HepG2 (cell line): Measurements from ENCODE around the gene SIAH2. TPM values are rescaled to one million over a fixed set of nuclear protein-coding genes. Genes with fewer than 3 reads are reported as not detected.

Source experiments
- ATM ChIP-seq: fragments of 450-650 bp; IDR thresholded peaks from 2 replicates; pipeline ENCODE4 v1.7.1; 2017; ENCODE audit warnings: mild to moderate bottlenecking, borderline replicate concordance
- BHLHE40 ChIP-seq: IDR thresholded peaks from 2 replicates; pipeline ENCODE4 v1.6.1; 2011; ENCODE audit warnings: low read length, improper control_type of control experiment
- CC2D1A ChIP-seq: sonication (generic); formaldehyde crosslinking; IDR thresholded peaks from 2 replicates; pipeline ENCODE4 v1.8.1; 2023; ENCODE audit warnings: mild to moderate bottlenecking, missing genetic modification reagents
- CHCHD3 ChIP-seq: sonication (generic); formaldehyde crosslinking; IDR thresholded peaks from 2 replicates; pipeline ENCODE4 v1.8.0; 2022; ENCODE audit warnings: mild to moderate bottlenecking, missing genetic modification reagents, moderate library complexity
- FOXM1 ChIP-seq: sonication (generic); formaldehyde crosslinking; IDR thresholded peaks from 2 replicates; pipeline ENCODE4 v1.5.0; 2020; ENCODE audit warnings: missing genetic modification reagents
- FOXP1 ChIP-seq, 2 experiments: fragments of 450-650 bp in 1 of 2; IDR thresholded peaks; 2 replicates each; pipeline ENCODE4 v1.6.1; 2017 to 2018; ENCODE audit warnings: antibody characterized with exemption in 1 of 2
- GFI1 ChIP-seq: sonication (generic); formaldehyde crosslinking; IDR thresholded peaks from 2 replicates; pipeline ENCODE4 v1.5.0; 2020; ENCODE audit warnings: missing genetic modification reagents, mild to moderate bottlenecking, borderline replicate concordance
- GZF1 ChIP-seq: sonication (generic); formaldehyde crosslinking; IDR thresholded peaks from 2 replicates; pipeline ENCODE4 v1.5.1; 2020; ENCODE audit warnings: mild to moderate bottlenecking, missing genetic modification reagents
- HCFC1 ChIP-seq: fragments of 150-350 bp; IDR thresholded peaks from 2 replicates; pipeline ENCODE4 v1.6.1; 2014; ENCODE audit warnings: low read depth, low read length
- HOMEZ ChIP-seq: IDR thresholded peaks from 2 replicates; pipeline ENCODE4 v1.6.1; 2016; ENCODE audit warnings: low read depth
- KLF13 ChIP-seq: sonication (generic); formaldehyde crosslinking; IDR thresholded peaks from 2 replicates; pipeline ENCODE4 v1.4.0; 2020; ENCODE audit warnings: mild to moderate bottlenecking, missing genetic modification reagents
- MED13 ChIP-seq: sonication (generic); formaldehyde crosslinking; IDR thresholded peaks from 2 replicates; pipeline ENCODE4 v1.5.0; 2020; ENCODE audit warnings: missing genetic modification reagents
- MTF1 ChIP-seq: sonication (generic); formaldehyde crosslinking; IDR thresholded peaks from 2 replicates; pipeline ENCODE4 v1.5.0; 2020; ENCODE audit warnings: missing genetic modification reagents
- PLRG1 ChIP-seq: fragments of 450-650 bp; conservative IDR thresholded peaks from 2 replicates; pipeline ENCODE4 v1.6.1; 2016
- RBM22 ChIP-seq: fragments of 200-400 bp; formaldehyde crosslinking; optimal IDR thresholded peaks from 2 replicates; pipeline ENCODE3; 2017; ENCODE audit warnings: mild to moderate bottlenecking, low read length, moderate library complexity
- RCOR2 ChIP-seq: IDR thresholded peaks from 2 replicates; pipeline ENCODE4 v1.6.1; 2016; ENCODE audit warnings: missing biosample characterization, missing genetic modification reagents
- THAP7 ChIP-seq: sonication (generic); formaldehyde crosslinking; IDR thresholded peaks from 2 replicates; pipeline ENCODE4 v1.8.1; 2023; ENCODE audit warnings: mild to moderate bottlenecking, missing genetic modification reagents
- TSC22D2 ChIP-seq: sonication (generic); formaldehyde crosslinking; IDR thresholded peaks from 2 replicates; pipeline ENCODE4 v1.5.1; 2020; ENCODE audit warnings: missing genetic modification reagents, mild to moderate bottlenecking, borderline replicate concordance
- WIZ ChIP-seq: sonication (generic); formaldehyde crosslinking; IDR thresholded peaks from 2 replicates; pipeline ENCODE4 v1.5.1; 2020; ENCODE audit warnings: mild to moderate bottlenecking, missing genetic modification reagents
- ZBTB1 ChIP-seq: sonication (generic); formaldehyde crosslinking; IDR thresholded peaks from 2 replicates; pipeline ENCODE4 v1.4.0; 2020; ENCODE audit warnings: missing genetic modification reagents, borderline replicate concordance
- ZBTB21 ChIP-seq: sonication (generic); formaldehyde crosslinking; IDR thresholded peaks from 2 replicates; pipeline ENCODE4 v1.4.0; 2020; ENCODE audit warnings: missing genetic modification reagents
- ZC3H4 ChIP-seq: sonication (generic); formaldehyde crosslinking; IDR thresholded peaks from 2 replicates; pipeline ENCODE4 v1.4.0; 2020; ENCODE audit warnings: missing genetic modification reagents, borderline replicate concordance
- ZMAT3 ChIP-seq: sonication (generic); formaldehyde crosslinking; conservative IDR thresholded peaks from 2 replicates; pipeline ENCODE4 v1.7.0; 2021; ENCODE audit warnings: missing genetic modification reagents
- ZNF274 ChIP-seq: sonication (generic); formaldehyde crosslinking; IDR thresholded peaks from 2 replicates; pipeline ENCODE4 v1.5.1; 2020; ENCODE audit warnings: mild to moderate bottlenecking, missing genetic modification reagents
- ZNF292 ChIP-seq: sonication (generic); formaldehyde crosslinking; IDR thresholded peaks from 2 replicates; pipeline ENCODE4 v1.8.1; 2022; ENCODE audit warnings: mild to moderate bottlenecking, low read depth, missing genetic modification reagents, borderline replicate concordance
- ZNF350 ChIP-seq: sonication (generic); formaldehyde crosslinking; IDR thresholded peaks from 2 replicates; pipeline ENCODE4 v1.4.0; 2020; ENCODE audit warnings: mild to moderate bottlenecking, low read depth, missing genetic modification reagents, borderline replicate concordance
- ZNF607 ChIP-seq: sonication (generic); formaldehyde crosslinking; IDR thresholded peaks from 2 replicates; pipeline ENCODE4 v1.5.1; 2020; ENCODE audit warnings: missing genetic modification reagents, mild to moderate bottlenecking, borderline replicate concordance
- ZNF660 ChIP-seq: sonication (generic); formaldehyde crosslinking; IDR thresholded peaks from 2 replicates; pipeline ENCODE4 v1.5.1; 2020; ENCODE audit warnings: mild to moderate bottlenecking, low read depth, missing genetic modification reagents, borderline replicate concordance
- ZNF749 ChIP-seq: sonication (generic); formaldehyde crosslinking; IDR thresholded peaks from 2 replicates; pipeline ENCODE4 v1.8.0; 2022; ENCODE audit warnings: mild to moderate bottlenecking, missing genetic modification reagents, moderate library complexity, borderline replicate concordance
- ZNF766 ChIP-seq: sonication (generic); formaldehyde crosslinking; IDR thresholded peaks from 2 replicates; pipeline ENCODE4 v1.5.0; 2020; ENCODE audit warnings: missing genetic modification reagents, borderline replicate concordance
- ZNF790 ChIP-seq: sonication (generic); formaldehyde crosslinking; IDR thresholded peaks from 2 replicates; pipeline ENCODE4 v1.8.0; 2022; ENCODE audit warnings: missing genetic modification reagents, mild to moderate bottlenecking, borderline replicate concordance
- ZSCAN20 ChIP-seq: sonication (generic); formaldehyde crosslinking; IDR thresholded peaks from 2 replicates; pipeline ENCODE4 v1.4.0; 2020; ENCODE audit warnings: missing genetic modification reagents, mild to moderate bottlenecking, borderline replicate concordance
- polyA plus RNA-seq, 8 experiments: library from polyadenylated mRNA; depleted of rRNA in 3 of 8; stranded (reverse) in 7 of 8; unstranded in 1 of 8; fragments of >200 nt; fragmentation: Illumina TruSeq in 4 of 8; extraction: Trizol in 4 of 8; gene quantifications; 2 replicates each; pipeline versions ENCODE4 v1.2.1 to v1.2.3, GENCODE V29; 2011 to 2016; ENCODE audit warnings: low read depth in 4 of 8, missing spikeins in 1 of 8, mixed read lengths in 1 of 8; ENCODE audit not compliant: insufficient read depth in 1 of 8
- total RNA-seq, 5 experiments: library from RNA; depleted of rRNA; stranded (reverse); fragments of >200 nt; fragmentation: Illumina TruSeq; extraction: Trizol; gene quantifications; 2 replicates each; pipeline ENCODE4 v1.2.3, GENCODE V29; 2016; ENCODE audit warnings: low read depth in 1 of 5

SIAH2 gene
- total and polyA plus RNA-seq, 2 of the 13 experiments (the other 11 are each of a cell fraction or from before 2014, with no cell fraction given), result 71.8 to 117 TPM

GRCh38 chr3:150737874-150738679, 24.9 kb downstream of the SIAH2 start (continued):
- 0 out of 2 replicates have a peak, but pooled peaks have one; percentile 26 for TF ChIP-seq HOMEZ (CRISPR knock-in tag)
- no peak for TF ChIP-seq MED13 (CRISPR knock-in tag)
- no peak for TF ChIP-seq ZMAT3 (CRISPR knock-in tag)
- no peak for TF ChIP-seq MTF1 (CRISPR knock-in tag)
- TF ChIP-seq ZNF274 (CRISPR knock-in tag), result no peak
- no peak for TF ChIP-seq CHCHD3 (CRISPR knock-in tag)
- TF ChIP-seq PLRG1, result no peak
- TF ChIP-seq ATM, result no peak
- TF ChIP-seq CC2D1A (CRISPR knock-in tag), result 0 out of 2 replicates have a peak, but pooled peaks have one; percentile 85
- no peak for TF ChIP-seq ZBTB1 (CRISPR knock-in tag)
- TF ChIP-seq FOXM1, result no peak
- TF ChIP-seq ZNF607 (CRISPR knock-in tag), result no peak
- 0 out of 2 replicates have a peak, but pooled peaks have one; percentile 24 for TF ChIP-seq BHLHE40
- no peak for TF ChIP-seq TSC22D2
- no peak for TF ChIP-seq KLF13 (CRISPR knock-in tag)
- TF ChIP-seq WIZ (CRISPR knock-in tag), result no peak
- no peak; the same call in 1 of the 2 replicates for TF ChIP-seq GZF1
- TF ChIP-seq RBM22, result peak; percentile 7
- TF ChIP-seq GFI1 (CRISPR knock-in tag), result peak; percentile 73
- TF ChIP-seq ZNF292, result 0 out of 2 replicates have a peak, but pooled peaks have one; percentile 18
- TF ChIP-seq RCOR2 (CRISPR knock-in tag), result no peak
- TF ChIP-seq FOXP1 (IDR thresholded peaks at IDR 0.05), result no peak
- TF ChIP-seq FOXP1 (CRISPR knock-in tag; IDR thresholded peaks at IDR 0.05), result no peak; the same call in 1 of the 2 replicates
- TF ChIP-seq ZNF350 (CRISPR knock-in tag), result no peak
- TF ChIP-seq ZNF749 (CRISPR knock-in tag), result no peak
- TF ChIP-seq ZC3H4 (CRISPR knock-in tag), result no peak
- TF ChIP-seq ZNF790 (CRISPR knock-in tag), result no peak
- no peak for TF ChIP-seq HCFC1
- no peak for TF ChIP-seq ZNF766
- TF ChIP-seq ZNF660 (CRISPR knock-in tag), result no peak
- TF ChIP-seq THAP7, result no peak
- no peak for TF ChIP-seq ZSCAN20 (CRISPR knock-in tag)
- no peak for TF ChIP-seq ZBTB21
